Stimulated activated CD4-positive, alpha-beta T cell treated with anti-CD3 and anti-CD28 coated beads, Interleukin-12 subunit alpha, Interleukin-12 subunit beta, amount 100 ng/mL, for 24 hours (primary cell): ENCODE data around the gene ATP9B.
"Not testable (repeated sequence)": the region's sequence is repeated elsewhere in the genome, so short reads cannot be mapped to it uniquely, and the experiment has no call there.

ENCODE experiments used
- DNase-seq, 2 experiments: peaks; one replicate each; pipeline ENCODE4 v3.0.0-alpha.2; 2020; ENCODE audit warnings: low read depth in 2 of 2

The ATP9B gene

GRCh38 chr18:79070486-79070885 lies 1.3 kb downstream of the ATP9B start:
- no peak for DNase-seq

- DNase-seq, result no peak
These were observed 1.8 kb downstream of the ATP9B start for GRCh38 chr18:79071037-79071436.

GRCh38 chr18:79071503-79072210 lies 2.5 kb downstream of the ATP9B start:
- no peak for DNase-seq

- DNase-seq, result not testable (repeated sequence)
These were observed 3.5 kb downstream of the ATP9B start for GRCh38 chr18:79072655-79073054.

- no peak for DNase-seq
These were observed 8.0 kb downstream of the ATP9B start for GRCh38 chr18:79077181-79077580.

- DNase-seq, result not testable (repeated sequence)
These were observed 9.6 kb downstream of the ATP9B start for GRCh38 chr18:79078791-79079190.

- DNase-seq, result no peak
These were observed 23.7 kb downstream of the ATP9B start for GRCh38 chr18:79092874-79093273.

GRCh38 chr18:79093986-79094385 lies 24.8 kb downstream of the ATP9B start:
- DNase-seq, result no peak

- DNase-seq, result no peak
These were observed 26.0 kb downstream of the ATP9B start for GRCh38 chr18:79095216-79095615.

GRCh38 chr18:79100944-79101343 lies 31.8 kb downstream of the ATP9B start:
- DNase-seq, result no peak

GRCh38 chr18:79102886-79103285 lies 33.7 kb downstream of the ATP9B start:
- DNase-seq, result no peak

GRCh38 chr18:79104137-79104536 lies 34.9 kb downstream of the ATP9B start:
- no peak for DNase-seq

- DNase-seq, result no peak
These were observed 36.3 kb downstream of the ATP9B start for GRCh38 chr18:79105455-79105854.

GRCh38 chr18:79106084-79106483 lies 36.9 kb downstream of the ATP9B start:
- no peak for DNase-seq

- DNase-seq, result no peak
These were observed 38.7 kb downstream of the ATP9B start for GRCh38 chr18:79107886-79108285.

GRCh38 chr18:79108549-79109215 lies 39.5 kb downstream of the ATP9B start:
- no peak for DNase-seq

- no peak for DNase-seq
These were observed 42.3 kb downstream of the ATP9B start for GRCh38 chr18:79111483-79111882.

GRCh38 chr18:79117385-79117784 lies 48.2 kb downstream of the ATP9B start:
- no peak for DNase-seq

GRCh38 chr18:79117788-79118187 lies 48.6 kb downstream of the ATP9B start:
- DNase-seq, result no peak

GRCh38 chr18:79118797-79119196 lies 49.6 kb downstream of the ATP9B start:
- DNase-seq, result no peak

- no peak for DNase-seq
These were observed 52.7 kb downstream of the ATP9B start for GRCh38 chr18:79121746-79122474.

GRCh38 chr18:79123948-79124347 lies 54.8 kb downstream of the ATP9B start:
- no peak for DNase-seq

- no peak for DNase-seq
These were observed 59.9 kb downstream of the ATP9B start for GRCh38 chr18:79129120-79129519.
